IMR-90 (cell line): ENCODE measurements around the gene MBD3L2B. TPM values are rescaled to one million over a fixed set of nuclear protein-coding genes. Genes with fewer than 3 reads are reported as not detected.
"Not testable (repeated sequence)": the region's sequence is repeated elsewhere in the genome, so short reads cannot be mapped to it uniquely, and the experiment has no call there.

Experiments
- ATAC-seq: fragments of 200-7000 bp; cut with Tn5 transposase; 2 replicates; pipeline ENCODE4 v1.9.1; 2020; ENCODE audit warnings: low read depth, mild to moderate bottlenecking, moderate library complexity
- Bru-seq: library from RNA; stranded (reverse); fragments of 400-500 nt; gene quantifications from one replicate; lab custom pipeline; 2021; lab: Mats Ljungman, UMichigan
- BruChase-seq, 2 experiments: library from RNA; stranded (reverse); fragments of 400-500 nt; gene quantifications; one replicate each; lab custom pipeline; 2021; lab: Mats Ljungman, UMichigan
- BruUV-seq: library from RNA; stranded (reverse); fragments of 400-500 nt; replicated peaks from 2 replicates; lab custom pipeline; 2021; lab: Mats Ljungman, UMichigan
- CTCF ChIA-PET: fragments of 300-600 bp; formaldehyde crosslinking; extraction: SDS; loops from one replicate; lab custom pipeline; 2021; ENCODE audit warnings: antibody characterized with exemption; lab: Yijun Ruan, JAX
- POLR2A ChIA-PET: fragments of 300-600 bp; sonication (Branson Sonifier 250); formaldehyde crosslinking; loops from one replicate; lab custom pipeline; 2022; ENCODE audit warnings: antibody characterized with exemption; ENCODE audit not compliant: unreplicated experiment; lab: Charles Lee
- DNase-seq: peaks from one replicate; pipeline ENCODE4 v3.0.0; 2013
- H2AFZ ChIP-seq: replicated peaks from 2 replicates; pipeline ENCODE3; 2013; ENCODE audit warnings: low read length, mild to moderate bottlenecking; ENCODE audit not compliant: poor library complexity
- H2AK5ac ChIP-seq: 2 replicates; pipeline ENCODE4 v1.6.1; 2013; ENCODE audit warnings: low read depth, low read length, inconsistent platforms
- H2AK9ac ChIP-seq: replicated peaks from 2 replicates; pipeline ENCODE3; 2013; ENCODE audit warnings: mild to moderate bottlenecking, low read depth, low read length, moderate library complexity; ENCODE audit not compliant: poor library complexity
- H2BK120ac ChIP-seq: 2 replicates; pipeline ENCODE4 v1.6.1; 2013; ENCODE audit warnings: low read depth, low read length, inconsistent platforms
- H2BK15ac ChIP-seq: 3 replicates; pipeline ENCODE4 v1.6.1; 2013; ENCODE audit warnings: low read depth, low read length, inconsistent platforms
- H2BK20ac ChIP-seq: 2 replicates; pipeline ENCODE4 v1.6.1; 2013; ENCODE audit warnings: low read depth, mild to moderate bottlenecking, inconsistent platforms, low read length, moderate library complexity
- H2BK5ac ChIP-seq: 2 replicates; pipeline ENCODE4 v1.6.1; 2013; ENCODE audit warnings: mild to moderate bottlenecking, low read depth, low read length, inconsistent platforms; ENCODE audit not compliant: poor library complexity, severe bottlenecking
- H3K14ac ChIP-seq: replicated peaks from 2 replicates; pipeline ENCODE4 v1.6.1; 2013; ENCODE audit warnings: low read depth, low read length, inconsistent platforms
- H3K18ac ChIP-seq: 2 replicates; pipeline ENCODE4 v1.6.1; 2013; ENCODE audit warnings: low read depth, low read length, control low read depth
- H3K23ac ChIP-seq: 2 replicates; pipeline ENCODE4 v1.6.1; 2013; ENCODE audit warnings: low read depth, low read length, inconsistent platforms
- H3K27ac ChIP-seq: 2 replicates; pipeline ENCODE4 v1.5.1; 2013; ENCODE audit warnings: mild to moderate bottlenecking, control low read depth, low read length; ENCODE audit not compliant: insufficient read depth
- H3K27me3 ChIP-seq: 2 replicates; pipeline ENCODE4 v1.6.1; 2013; ENCODE audit warnings: low read length; ENCODE audit not compliant: control insufficient read depth, insufficient read depth
- H3K36me3 ChIP-seq: 2 replicates; pipeline ENCODE4 v1.6.1; 2013; ENCODE audit warnings: low read length, mixed read lengths; ENCODE audit not compliant: control insufficient read depth, insufficient read depth
- H3K4ac ChIP-seq: 2 replicates; pipeline ENCODE4 v1.6.1; 2013; ENCODE audit warnings: low read depth, low read length, inconsistent platforms
- H3K4me1 ChIP-seq: 2 replicates; pipeline ENCODE4 v1.6.1; 2013; ENCODE audit warnings: low read length, mixed read lengths; ENCODE audit not compliant: control insufficient read depth, insufficient read depth
- H3K4me2 ChIP-seq: 2 replicates; pipeline ENCODE4 v1.6.1; 2013; ENCODE audit warnings: low read depth, mild to moderate bottlenecking, control low read depth, low read length, moderate library complexity
- H3K4me3 ChIP-seq: 2 replicates; pipeline ENCODE4 v1.5.1; 2013; ENCODE audit warnings: low read depth, mild to moderate bottlenecking, control low read depth, low read length, moderate library complexity; ENCODE audit not compliant: insufficient read depth
- H3K56ac ChIP-seq: 2 replicates; pipeline ENCODE4 v1.6.1; 2013; ENCODE audit warnings: low read length, inconsistent platforms; ENCODE audit not compliant: insufficient read depth; ENCODE audit errors: extremely low read depth
- H3K79me1 ChIP-seq, 2 experiments: 2 replicates each; pipeline ENCODE4 v1.6.1; 2013; ENCODE audit warnings: low read length in 2 of 2, inconsistent platforms in 1 of 2, low read depth in 1 of 2
- H3K9ac ChIP-seq: 2 replicates; pipeline ENCODE4 v1.6.1; 2013; ENCODE audit warnings: low read depth, low read length, control low read depth
- H3K9me1 ChIP-seq: 2 replicates; pipeline ENCODE4 v1.6.1; 2013; ENCODE audit warnings: low read length, inconsistent platforms; ENCODE audit not compliant: insufficient read depth
- H3K9me3 ChIP-seq: 2 replicates; pipeline ENCODE4 v1.6.1; 2013; ENCODE audit warnings: low read length; ENCODE audit not compliant: control insufficient read depth, insufficient read depth
- H4K20me1 ChIP-seq: 2 replicates; pipeline ENCODE4 v1.6.1; 2013; ENCODE audit warnings: low read length, inconsistent platforms; ENCODE audit not compliant: insufficient read depth
- H4K5ac ChIP-seq: 2 replicates; pipeline ENCODE4 v1.6.1; 2013; ENCODE audit warnings: mild to moderate bottlenecking, low read depth, low read length, control low read depth
- H4K8ac ChIP-seq, 2 experiments: 2 replicates each; pipeline ENCODE4 v1.6.1; 2013; ENCODE audit warnings: low read depth in 2 of 2, low read length in 2 of 2, control low read depth in 1 of 2, inconsistent platforms in 1 of 2
- H4K91ac ChIP-seq: 2 replicates; pipeline ENCODE4 v1.6.1; 2013; ENCODE audit warnings: low read depth, low read length, inconsistent platforms; ENCODE audit not compliant: insufficient read depth
- WGBS, 2 experiments: methylation state at CpG; one replicate each; pipeline versions ENCODE4 v1.1.5 to v1.1.7; 2013; ENCODE audit warnings: missing lambda C conversion rate in 2 of 2; ENCODE audit not compliant: insufficient read length in 1 of 2; ENCODE audit errors: extremely low coverage in 2 of 2; 5-methylcytosine and 5-hydroxymethylcytosine counted together
- dilution Hi-C: fragments of 300-500 bp; cut with HindIII; formaldehyde crosslinking; loops from one replicate; pipeline ENCODE4 v1.14.3; 2018; ENCODE audit warnings: low sequenced_read_pairs; ENCODE audit not compliant: unreplicated experiment
- in situ Hi-C: fragments of 300-500 bp; cut with MboI; formaldehyde crosslinking; loops from 3 replicates; pipeline ENCODE4 v1.14.3; 2019; ENCODE audit warnings: low sequenced_read_pairs, inconsistent platforms, mixed read lengths
- intact Hi-C: fragments of 100-400 bp; cut with micrococcal nuclease; formaldehyde crosslinking; loops from 2 replicates; pipeline ENCODE4 v1.10.0; 2022
- long read RNA-seq: library from polyadenylated mRNA; unstranded; transcript quantifications from one replicate; pipeline ENCODE4 v2.0.0, GENCODE V29; 2021; ENCODE audit not compliant: unreplicated experiment
- polyA plus RNA-seq, 3 experiments: library from polyadenylated mRNA; depleted of rRNA; stranded (reverse); fragments of >200 nt; gene quantifications; 2 replicates each; pipeline ENCODE4 v1.2.3, GENCODE V29; 2012; ENCODE audit warnings: low replicate concordance in 1 of 3
- total RNA-seq: library from RNA; depleted of rRNA; stranded (reverse); fragments of >200 nt; gene quantifications from 2 replicates; pipeline ENCODE4 v1.2.3, GENCODE V29; 2012; rRNA removed

The MBD3L2B gene
- not detected in 2 replicates for total RNA-seq
- polyA plus RNA-seq (2012; rRNA removed): not detected in 2 replicates
- polyA plus RNA-seq (2012; cell fraction: cytosol; rRNA removed): not detected in 2 replicates
- polyA plus RNA-seq (2012; cell fraction: nucleus; rRNA removed; ENCODE audit: low replicate concordance): not detected in 2 replicates
- Bru-seq, nascent RNA: not detected
- BruChase-seq, experiment 1, labeled RNA remaining after a 6-hour chase: not detected
- BruChase-seq, experiment 2, labeled RNA remaining after a 2-hour chase: not detected
- long read RNA-seq: 0 reads

GRCh38 chr19:7021331-7021730 is at the start of gene MBD3L2B:
TSS of gene MBD3L2B (minus strand) at chr19:7021431. CDS start at chr19:7021397, 34 bp downstream.
- H3K4me3 ChIP-seq, ATAC-seq, H3K18ac ChIP-seq, H3K9ac ChIP-seq, H3K79me1 ChIP-seq, H2BK20ac ChIP-seq, H3K4ac ChIP-seq, H4K8ac ChIP-seq, H2BK5ac ChIP-seq, DNase-seq, H3K4me1 ChIP-seq, H4K91ac ChIP-seq, BruUV-seq, H2AFZ ChIP-seq, H3K23ac ChIP-seq, H2AK5ac ChIP-seq, H3K27me3 ChIP-seq, H3K56ac ChIP-seq, dilution Hi-C loops, CTCF ChIA-PET, H3K9me3 ChIP-seq, H3K14ac ChIP-seq, H2AK9ac ChIP-seq, H3K27ac ChIP-seq, H3K4me2 ChIP-seq, H3K9me1 ChIP-seq, H4K5ac ChIP-seq, H2BK120ac ChIP-seq, H4K20me1 ChIP-seq, H3K36me3 ChIP-seq, intact Hi-C loops, POLR2A ChIA-PET, H2BK15ac ChIP-seq, in situ Hi-C loops: not testable (repeated sequence)
- WGBS, 2 experiments: no CpG with 5 or more reads among the region's 6 CpGs
